RPMI7951 (cell line): Measurements from ENCODE around the gene STUM. TPM values are rescaled to one million over a fixed set of nuclear protein-coding genes. Genes with fewer than 3 reads are reported as not detected.
"Not testable (repeated sequence)": the region's sequence is repeated elsewhere in the genome, so short reads cannot be mapped to it uniquely, and the experiment has no call there.

Experiments
- DNase-seq: peaks from one replicate; pipeline ENCODE4 v3.0.0-alpha.2; 2012; ENCODE audit warnings: low read depth
- total RNA-seq: library from RNA; depleted of rRNA; stranded (reverse); fragments of >200 nt; shearing (Covaris generic); gene quantifications from 2 replicates; pipeline ENCODE4 v1.2.3, GENCODE V29; 2014

The STUM gene
- total RNA-seq, 1 experiment from 2014 or later: not detected

DNA sequence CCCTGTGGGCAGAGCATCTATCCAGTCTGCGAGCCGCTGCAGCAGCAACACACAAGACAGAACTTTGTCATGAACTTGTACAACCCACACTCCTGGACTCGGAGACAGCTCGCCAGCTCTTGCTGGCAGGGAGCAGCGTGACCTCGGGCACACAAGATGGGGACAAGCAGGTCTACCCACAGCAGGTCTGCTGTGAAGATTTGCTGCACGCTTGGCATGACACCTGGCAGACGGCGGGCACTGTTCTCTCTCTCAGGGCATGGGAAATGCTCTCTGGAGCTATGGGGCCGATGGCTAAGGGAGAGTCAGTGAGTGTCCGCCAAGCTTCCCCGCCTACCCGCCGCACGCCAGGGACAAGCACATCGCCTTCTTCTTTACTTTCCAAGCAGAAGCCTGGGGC, 90.0 kb downstream of the STUM start:
- no peak for DNase-seq

DNA sequence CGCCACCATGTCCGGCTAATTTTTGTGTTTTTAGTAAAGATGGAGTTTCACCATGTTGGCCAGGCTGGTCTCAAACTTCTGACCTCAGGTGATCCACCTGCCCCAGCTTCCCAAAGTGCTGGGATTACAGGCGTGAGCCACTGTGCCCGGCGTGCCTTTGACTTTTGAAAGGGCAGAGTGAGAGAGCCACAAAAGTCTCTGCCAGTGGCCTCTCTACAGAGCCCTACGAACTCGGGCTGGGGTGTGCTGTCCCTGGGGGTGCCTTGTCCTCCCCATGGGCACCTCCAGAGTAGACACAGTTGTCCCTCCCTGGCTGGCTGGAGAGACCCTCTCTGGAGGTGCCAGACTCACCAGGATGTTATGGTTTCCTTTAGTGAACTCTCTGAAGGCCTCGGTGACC, 90.6 kb downstream of the STUM start:
- not testable (repeated sequence) for DNase-seq

DNA sequence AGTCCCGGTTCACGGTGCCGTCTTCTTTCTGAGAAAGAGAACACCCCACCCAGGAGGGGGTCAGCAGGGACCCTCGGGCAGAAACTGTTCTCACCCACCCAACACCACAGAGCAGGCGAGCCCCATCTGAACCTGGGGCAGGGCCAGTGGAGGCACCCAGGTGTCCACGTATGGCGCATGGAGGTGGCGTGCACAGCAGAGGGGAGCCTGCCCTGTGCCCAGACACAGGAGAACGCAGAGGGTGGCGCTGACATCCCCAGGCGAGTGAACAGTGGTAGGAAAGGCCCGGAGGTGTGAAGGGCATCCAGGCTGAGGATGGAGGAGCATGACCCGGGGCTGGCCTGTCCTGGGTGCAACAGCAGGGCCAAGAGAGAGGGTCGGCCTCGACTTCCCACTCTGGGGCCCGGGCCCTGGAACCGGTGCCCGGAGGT, 91.1 kb downstream of the STUM start:
- DNase-seq: no peak

GRCh38 chr1:226640321-226641136, 92.0 kb downstream of the STUM start:
- DNase-seq: no peak

DNA sequence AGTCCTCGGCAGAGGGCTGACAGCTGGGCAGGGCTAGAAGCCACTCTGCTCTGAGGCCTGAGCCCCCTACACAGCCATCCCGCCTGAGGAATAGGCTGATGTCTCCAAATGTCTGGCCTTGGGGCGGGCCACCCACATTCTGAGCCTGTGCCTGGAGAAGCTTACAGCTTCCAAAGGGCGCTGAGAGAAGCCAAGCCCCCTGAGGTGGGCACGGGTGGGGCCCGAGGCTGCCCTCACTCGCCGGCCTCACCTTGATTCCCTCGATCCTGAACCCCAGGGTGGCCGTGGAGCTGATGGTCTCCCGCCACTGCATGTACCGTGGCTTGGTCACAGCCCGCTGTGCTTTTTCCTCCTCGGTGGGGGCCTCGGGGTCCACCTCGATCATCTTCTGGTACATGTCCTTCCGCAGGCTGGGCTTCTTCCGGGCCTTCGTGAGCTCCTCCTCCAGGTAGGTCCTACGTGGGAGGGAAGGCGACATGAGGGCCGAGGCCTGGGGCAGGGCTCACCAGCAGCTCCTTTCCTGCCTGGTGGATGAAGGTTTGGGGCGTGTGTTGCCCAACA, 93.2 kb downstream of the STUM start:
- DNase-seq: no peak

DNA sequence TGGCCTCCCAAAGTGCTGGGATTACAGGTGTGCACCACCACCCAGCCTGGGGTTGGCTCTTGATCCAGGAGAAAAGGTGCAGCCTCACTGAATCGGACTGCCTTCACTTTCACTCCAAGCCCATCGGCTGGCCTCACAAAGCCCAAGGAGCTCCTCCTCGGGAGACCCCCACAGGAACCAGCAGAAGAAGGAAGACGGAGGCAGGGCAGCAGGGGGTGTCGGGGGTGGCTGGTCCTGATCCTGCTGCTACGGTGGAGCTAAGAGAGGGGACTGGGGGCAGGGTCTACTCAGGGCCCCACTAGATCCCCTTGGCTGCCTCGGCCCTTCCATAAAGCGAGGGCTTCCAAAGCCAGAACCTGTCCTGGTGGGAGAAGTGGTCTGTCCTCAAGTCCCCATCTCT, 93.9 kb downstream of the STUM start:
- DNase-seq: no peak

GRCh38 chr1:226643177-226643576, 94.6 kb downstream of the STUM start:
- no peak for DNase-seq

DNA sequence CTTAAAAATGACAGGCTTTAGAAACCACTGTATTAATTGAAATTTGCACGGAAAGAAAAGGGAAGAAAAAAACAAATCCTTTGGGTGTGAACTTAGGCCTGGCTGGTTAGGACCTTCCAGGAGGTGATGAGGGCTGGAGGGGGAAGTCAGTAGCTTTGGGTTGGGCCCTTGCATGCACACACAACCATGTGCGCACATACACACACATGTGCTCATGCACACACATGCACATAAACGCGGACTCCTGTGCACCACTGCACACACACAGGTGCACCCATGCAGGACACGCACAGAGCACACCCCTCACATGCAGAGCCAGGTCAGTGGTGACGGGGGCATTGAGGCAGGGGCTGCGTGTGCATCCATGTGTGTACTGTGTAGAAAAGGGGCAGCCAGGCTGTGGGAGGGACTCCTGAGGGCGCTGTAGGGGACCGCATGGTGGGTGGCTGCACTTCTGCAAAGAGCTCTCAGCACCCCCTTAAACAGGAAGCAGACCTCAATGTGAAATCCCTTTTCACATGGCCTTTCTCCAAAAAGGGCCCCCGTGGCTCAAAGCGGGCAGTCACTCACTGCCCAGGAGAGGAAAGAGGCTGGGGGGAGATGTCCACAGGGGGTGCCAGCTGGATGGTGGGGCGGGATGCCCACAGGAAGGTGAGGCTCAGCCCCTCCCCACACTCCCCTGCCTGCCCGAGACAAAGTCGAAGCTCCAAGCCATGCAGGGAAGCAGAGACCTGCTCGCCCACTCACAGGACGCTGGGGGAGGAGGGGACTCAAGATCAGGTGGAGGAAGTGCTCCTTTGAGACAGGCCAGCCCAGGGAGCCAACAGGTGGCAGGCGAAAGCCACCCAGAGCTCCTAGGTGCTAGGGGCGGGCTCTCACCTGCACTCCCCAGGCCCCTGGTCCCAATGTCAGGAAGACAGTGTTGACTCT, 95.3 kb downstream of the STUM start:
- no peak for DNase-seq

DNA sequence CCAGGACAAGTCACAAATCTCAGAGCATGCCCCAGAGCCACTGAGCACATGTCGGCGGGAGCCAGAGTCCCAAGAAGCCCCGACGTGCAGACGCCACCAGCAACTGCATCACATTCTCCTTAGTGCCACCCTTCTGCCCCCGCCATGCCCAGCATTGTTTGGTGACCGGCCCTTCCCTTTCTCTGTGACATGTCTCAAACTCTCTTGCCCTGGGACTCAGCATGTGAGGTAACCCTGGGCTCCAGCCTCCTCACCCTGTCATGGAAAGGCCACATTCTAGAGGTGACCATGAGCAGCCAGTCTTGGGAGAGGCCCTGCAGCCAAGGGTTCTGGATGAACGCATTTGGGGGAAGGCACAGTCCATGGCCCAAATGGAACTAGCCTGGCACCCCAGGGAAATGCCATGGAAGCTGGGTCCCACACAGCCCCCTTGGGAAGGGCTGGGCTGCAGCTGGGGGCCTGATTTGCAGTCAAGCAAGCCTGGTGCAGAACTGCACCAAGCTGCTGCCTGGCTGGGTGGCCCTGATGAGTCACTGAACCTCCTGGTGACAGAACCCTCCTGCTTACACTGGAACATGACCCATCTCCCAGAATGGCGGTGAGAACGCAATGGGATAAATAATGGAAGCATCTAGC, 96.1 kb downstream of the STUM start:
- no peak for DNase-seq

DNA sequence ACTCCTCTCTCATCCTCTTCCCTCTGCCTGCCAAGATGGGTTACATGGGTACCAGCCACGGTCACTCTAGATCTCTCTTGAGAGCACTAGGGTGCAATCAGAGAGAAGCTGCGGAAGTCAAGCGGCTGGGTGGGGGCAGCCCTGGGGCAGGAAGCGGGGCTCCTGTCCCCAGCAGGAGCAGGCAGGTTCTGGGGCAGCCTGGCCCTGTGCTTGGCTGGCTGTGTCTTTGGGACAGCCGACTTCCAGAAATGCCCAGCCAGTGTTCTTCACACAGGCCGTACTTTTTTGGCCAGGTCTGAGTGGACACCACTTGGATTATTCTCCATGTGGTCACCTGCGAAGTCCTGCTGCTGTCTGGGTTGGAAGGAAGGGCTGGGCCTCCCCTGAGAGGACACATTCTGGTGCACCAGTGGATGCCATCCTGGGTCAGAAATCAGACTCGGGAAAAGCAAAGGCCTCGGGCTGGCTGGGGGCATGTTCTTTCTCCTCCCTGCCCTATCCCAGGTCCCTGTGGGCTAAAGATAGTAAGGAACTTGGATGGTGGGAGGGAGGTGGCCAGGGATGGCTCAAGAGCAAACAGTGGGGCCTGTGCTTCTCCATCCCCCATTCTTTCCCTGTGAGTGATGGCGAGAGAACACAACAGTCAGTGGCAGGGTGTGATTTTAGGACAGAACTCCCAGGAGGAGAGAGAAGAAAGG, 96.9 kb downstream of the STUM start:
- DNase-seq: no peak

DNA sequence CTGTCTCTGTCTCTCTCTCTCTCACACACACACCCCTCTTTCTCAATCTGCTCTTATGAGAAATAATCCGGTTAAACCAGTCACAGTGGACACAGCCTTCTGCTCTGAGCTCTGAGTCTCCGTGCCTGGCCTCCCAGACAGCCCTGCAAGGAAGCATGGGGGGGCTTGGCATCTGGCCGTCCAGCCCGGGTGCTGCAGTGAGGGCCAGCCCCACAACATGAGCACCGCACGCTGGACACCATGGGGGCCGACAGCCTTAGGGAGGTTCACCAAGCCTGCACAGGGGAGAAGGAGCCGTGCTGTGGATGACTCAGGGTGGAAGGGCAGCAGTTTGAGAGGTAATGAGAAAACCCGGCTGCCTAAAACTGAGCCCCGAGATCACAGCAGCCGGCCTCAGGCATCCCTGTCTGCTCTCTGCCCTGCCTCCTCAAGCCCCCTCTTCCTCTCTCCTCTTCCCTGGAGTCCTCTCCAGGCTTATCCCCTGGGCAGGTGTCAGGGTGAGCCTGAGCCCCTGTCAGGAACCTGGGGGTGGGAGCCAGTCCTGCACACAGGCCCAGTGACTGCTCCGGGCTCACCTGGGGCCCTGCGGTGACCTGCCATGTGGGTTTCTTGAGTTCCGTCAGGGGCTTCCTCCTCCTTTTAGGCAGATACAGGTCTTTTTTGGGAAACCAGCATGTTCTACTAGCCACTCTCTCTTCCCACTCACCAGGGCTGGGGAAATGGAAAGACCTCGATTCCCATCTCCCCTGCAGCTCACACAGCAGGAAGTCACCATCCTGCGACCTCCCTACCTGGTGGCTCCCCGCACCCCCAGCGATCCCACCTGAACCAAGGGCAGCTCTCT, 97.7 kb downstream of the STUM start:
- DNase-seq: no peak

DNA sequence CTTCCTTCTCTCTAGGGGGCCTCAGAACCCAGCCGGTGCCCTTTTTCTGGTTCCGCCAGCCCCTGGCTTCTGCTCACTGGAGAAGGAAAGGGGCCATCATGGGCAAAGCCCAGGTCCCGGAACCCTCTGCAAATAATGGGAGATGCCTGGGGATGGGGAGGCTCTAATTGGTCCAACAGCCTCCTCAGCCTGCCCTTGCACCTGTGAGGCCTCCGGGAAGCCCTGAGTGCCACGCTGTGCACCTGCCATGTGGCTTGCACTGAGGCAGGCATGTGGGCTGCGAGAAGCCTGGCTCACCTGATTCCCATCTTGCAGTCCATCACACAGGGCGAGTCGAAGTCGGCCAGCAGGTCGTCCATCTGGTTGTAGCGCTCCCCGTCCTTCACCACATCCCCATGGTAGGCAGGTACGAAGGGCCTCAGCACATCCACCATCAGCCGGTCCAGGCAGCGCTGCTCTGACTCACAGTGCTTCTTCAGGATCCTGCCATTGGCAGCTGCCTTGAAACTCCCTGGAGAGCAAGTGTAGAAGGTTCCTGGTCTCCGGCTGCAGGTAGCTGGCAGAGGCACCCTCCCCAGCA, 98.4 kb downstream of the STUM start:
- DNase-seq: no peak

DNA sequence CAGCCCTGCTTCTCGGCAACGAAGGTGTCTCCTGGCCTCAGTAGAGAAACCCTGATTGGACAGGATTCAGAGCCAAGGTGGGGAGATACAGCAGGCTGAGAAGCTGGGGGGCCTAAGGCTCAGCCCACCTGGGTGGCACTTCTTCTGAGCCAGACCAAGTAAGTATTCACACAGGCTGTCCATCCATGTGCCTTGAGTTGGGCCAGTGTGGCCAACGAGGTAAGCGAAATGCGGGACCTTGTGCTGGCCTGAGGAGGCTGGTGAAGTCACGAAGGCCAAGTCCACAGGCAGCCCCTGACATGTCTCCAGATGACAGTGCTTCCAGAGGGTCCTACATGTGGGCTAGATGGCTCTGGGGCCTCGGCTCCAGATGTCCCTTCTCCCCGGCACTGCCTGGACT, 99.2 kb downstream of the STUM start:
- DNase-seq: no peak

- no peak for DNase-seq
Measured at GRCh38 chr1:226648421-226648820, 99.9 kb downstream of the STUM start.

DNA sequence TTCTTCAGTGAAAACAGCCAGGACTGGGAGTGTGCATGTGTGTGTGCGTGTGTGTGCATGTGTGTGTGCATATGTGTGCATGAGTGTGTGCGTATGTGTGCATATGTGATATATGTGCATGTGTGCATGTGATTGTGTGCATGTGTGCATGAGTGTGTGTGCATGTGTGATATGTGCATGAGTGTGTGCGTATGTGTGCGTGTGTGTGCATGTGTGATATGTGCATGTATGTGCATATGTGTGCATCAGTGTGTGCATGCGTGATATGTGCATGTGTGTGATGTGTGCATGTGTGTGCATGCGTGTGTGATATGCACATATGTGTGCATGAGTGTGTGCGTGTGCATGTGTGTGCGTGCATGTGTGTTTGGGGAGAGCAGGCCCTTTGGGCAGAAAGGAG, 100.7 kb downstream of the STUM start:
- DNase-seq: no peak

DNA sequence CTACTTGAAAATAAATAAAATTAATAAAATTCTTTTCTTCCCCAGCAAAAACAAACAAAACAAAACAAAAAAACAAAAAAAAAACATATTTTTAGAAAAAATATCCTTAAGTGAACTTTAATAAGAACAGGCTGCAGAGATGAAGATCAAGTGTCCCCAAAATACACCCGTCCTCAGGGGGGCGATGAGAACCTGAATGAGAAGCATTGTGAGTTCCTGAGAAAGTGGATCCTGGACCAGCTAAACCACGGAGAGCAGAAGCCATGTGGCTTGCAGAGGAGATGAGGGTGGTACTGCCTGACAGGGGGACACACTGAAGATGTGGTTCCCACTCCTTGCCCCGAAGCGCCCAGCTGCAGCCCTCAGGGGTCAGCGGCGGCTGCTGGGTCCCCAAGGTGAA, 101.2 kb downstream of the STUM start:
- peak; percentile 42 for DNase-seq

- DNase-seq: no peak
Measured at GRCh38 chr1:226650236-226650841, 101.8 kb downstream of the STUM start.

GRCh38 chr1:226651041-226651731, 102.6 kb downstream of the STUM start:
- DNase-seq: no peak

DNA sequence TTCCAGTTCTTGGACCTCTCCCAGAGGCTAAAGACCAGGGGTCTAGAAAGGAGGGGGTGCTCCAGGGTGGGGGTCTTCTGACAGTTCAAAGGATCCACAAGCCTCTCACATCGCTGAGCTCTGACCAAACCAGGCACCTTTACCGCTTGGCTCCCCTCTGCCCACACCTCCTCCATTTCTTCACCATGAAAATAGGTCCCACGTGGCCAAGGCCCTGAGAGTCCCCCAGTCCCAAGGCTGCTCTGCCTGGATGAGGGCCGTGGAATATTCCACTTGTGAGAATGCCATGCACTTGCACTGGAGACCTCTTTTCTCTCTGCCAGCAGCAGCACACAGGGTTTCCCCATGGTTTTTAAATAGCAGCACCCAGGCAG, 103.2 kb downstream of the STUM start:
- DNase-seq: no peak
